ENCODE measurements around the gene ABO. TPM values are rescaled to one million over a fixed set of nuclear protein-coding genes. Genes with fewer than 3 reads are reported as not detected.
"Not testable (repeated sequence)": the region's sequence is repeated elsewhere in the genome, so short reads cannot be mapped to it uniquely, and the experiment has no call there.

ABO gene
- total and polyA plus RNA-seq, 4 donors = 3.9 to 23.0 (median 9.3) TPM

- Histone ChIP-seq H3K27ac (ENCODE audit: low read depth in 1 of 2, low read length in 1 of 2) (no peak overlapping the region), H3K36me3 (ENCODE audit: control insufficient read depth in 4 of 4, insufficient read depth in 4 of 4, low read length in 4 of 4) (no peaks in the 10 kb centered on the region), H3K9ac (ENCODE audit: insufficient read depth in 1 of 2, low read length in 2 of 2) (no peak overlapping the region), H3K4me3 (no peak overlapping the region), H3K9me3 (ENCODE audit: control insufficient read depth in 4 of 4, insufficient read depth in 3 of 4, low read length in 3 of 4) (no peaks in the 10 kb centered on the region), H3K4me1 (ENCODE audit: control insufficient read depth in 5 of 5, insufficient read depth in 5 of 5, low read length in 5 of 5) (peaks cover 0 to 2% (median 0%) of the 10 kb centered on the region in 5 donors), H3K27me3 (ENCODE audit: control insufficient read depth in 3 of 3, insufficient read depth in 3 of 3, low read length in 2 of 3) (peaks cover 0 to 2% (median 0%) of the 10 kb centered on the region in 3 donors)
- DNase-seq = no peak
- ATAC-seq (ENCODE audit: insufficient read depth, low FRiP score) = no peak
- WGBS, 2 donors = 79% methylated on average over 13 of the region's 13 CpGs
- no peak for TF ChIP-seq CTCF (IDR thresholded peaks at IDR 0.05; ENCODE audit: control extremely low read depth, extremely low read depth)
These were observed 29.1 kb upstream of the ABO start for GRCh38 chr9:133304158-133304470.

GRCh38 chr9:133303266-133304157 is 28.5 kb upstream of the ABO start:
- DNase-seq (no peak), ATAC-seq (ENCODE audit: insufficient read depth, low FRiP score) (no peak)
- WGBS, 2 donors = 82 to 83% methylated on average over 25 to 26 of the region's 26 CpGs
- H3K27ac ChIP-seq (ENCODE audit: low read depth in 1 of 2, low read length in 1 of 2) = no peak overlapping the region
- H3K4me1 ChIP-seq (ENCODE audit: control insufficient read depth in 5 of 5, insufficient read depth in 5 of 5, low read length in 5 of 5) = peaks cover 0 to 2% (median 0%) of the 10 kb centered on the region in 5 donors
- TF ChIP-seq CTCF (IDR thresholded peaks at IDR 0.05; ENCODE audit: control extremely low read depth, extremely low read depth) = no peak
- peaks cover 0 to 2% (median 0%) of the 10 kb centered on the region in 3 donors for H3K27me3 ChIP-seq (ENCODE audit: control insufficient read depth in 3 of 3, insufficient read depth in 3 of 3, low read length in 2 of 3)
- no peaks in the 10 kb centered on the region for H3K9me3 ChIP-seq (ENCODE audit: control insufficient read depth in 4 of 4, insufficient read depth in 3 of 4, low read length in 3 of 4)
- H3K36me3 ChIP-seq (ENCODE audit: control insufficient read depth in 4 of 4, insufficient read depth in 4 of 4, low read length in 4 of 4) = no peaks in the 10 kb centered on the region
- no peak overlapping the region for H3K9ac ChIP-seq (ENCODE audit: insufficient read depth in 1 of 2, low read length in 2 of 2)
- no peak overlapping the region for H3K4me3 ChIP-seq

- no peaks in the 10 kb centered on the region for H3K9me3 ChIP-seq (ENCODE audit: control insufficient read depth in 4 of 4, insufficient read depth in 3 of 4, low read length in 3 of 4)
- DNase-seq = no peak
- H3K4me3 ChIP-seq = no peak overlapping the region
These were observed 26.5 kb upstream of the ABO start for GRCh38 chr9:133301253-133302230.

GRCh38 chr9:133299996-133300395 is 25.0 kb upstream of the ABO start:
- not testable (repeated sequence) for H3K4me1 ChIP-seq (ENCODE audit: control insufficient read depth in 5 of 5, insufficient read depth in 5 of 5, low read length in 5 of 5); H3K4me3 ChIP-seq; H3K9me3 ChIP-seq (ENCODE audit: control insufficient read depth in 4 of 4, insufficient read depth in 3 of 4, low read length in 3 of 4); ATAC-seq (ENCODE audit: insufficient read depth, low FRiP score); DNase-seq; H3K9ac ChIP-seq (ENCODE audit: insufficient read depth in 1 of 2, low read length in 2 of 2); H3K36me3 ChIP-seq (ENCODE audit: control insufficient read depth in 4 of 4, insufficient read depth in 4 of 4, low read length in 4 of 4); H3K27me3 ChIP-seq (ENCODE audit: control insufficient read depth in 3 of 3, insufficient read depth in 3 of 3, low read length in 2 of 3); H3K27ac ChIP-seq (ENCODE audit: low read depth in 1 of 2, low read length in 1 of 2)
- WGBS, 2 donors = 62 to 78% methylated on average over 16 of the region's 16 CpGs

More at GRCh38 chr9:133301253-133302230, 26.5 kb upstream of the ABO start:
- Histone ChIP-seq H3K27me3 (ENCODE audit: control insufficient read depth in 3 of 3, insufficient read depth in 3 of 3, low read length in 2 of 3) (no peaks in the 10 kb centered on the region), H3K9ac (ENCODE audit: insufficient read depth in 1 of 2, low read length in 2 of 2) (no peak overlapping the region), H3K4me1 (ENCODE audit: control insufficient read depth in 5 of 5, insufficient read depth in 5 of 5, low read length in 5 of 5) (peaks cover 0 to 2% (median 0%) of the 10 kb centered on the region in 5 donors), H3K36me3 (ENCODE audit: control insufficient read depth in 4 of 4, insufficient read depth in 4 of 4, low read length in 4 of 4) (no peaks in the 10 kb centered on the region), H3K27ac (ENCODE audit: low read depth in 1 of 2, low read length in 1 of 2) (no peak overlapping the region)
- WGBS, 2 donors = 84 to 90% methylated on average over 13 of the region's 13 CpGs
- no peak for TF ChIP-seq CTCF (IDR thresholded peaks at IDR 0.05; ENCODE audit: control extremely low read depth, extremely low read depth)
- no peak for ATAC-seq (ENCODE audit: insufficient read depth, low FRiP score)
